Mesothelial cell of epicardium (in vitro differentiated cells): Measurements from ENCODE around the gene CFAP58. TPM values are rescaled to one million over a fixed set of nuclear protein-coding genes. Genes with fewer than 3 reads are reported as not detected.

ENCODE experiments used
- DNase-seq, 2 experiments: peaks; one replicate each; pipeline ENCODE4 v3.0.0; 2021; ENCODE audit warnings: low spot score in 2 of 2; ENCODE audit not compliant: unreplicated experiment in 2 of 2
- H3K27ac Mint-ChIP-seq: 2 replicates; pipeline ENCODE4 v1.8.0; 2021; ENCODE audit warnings: mixed read lengths
- H3K27me3 Mint-ChIP-seq: 2 replicates; pipeline ENCODE4 v1.8.0; 2021; ENCODE audit warnings: low read depth, mixed read lengths
- H3K36me3 Mint-ChIP-seq: 2 replicates; pipeline ENCODE4 v1.8.0; 2021; ENCODE audit warnings: mixed read lengths
- H3K4me1 Mint-ChIP-seq: 2 replicates; pipeline ENCODE4 v1.8.0; 2021; ENCODE audit warnings: mixed read lengths
- H3K4me3 Mint-ChIP-seq: 2 replicates; pipeline ENCODE4 v1.8.0; 2021; ENCODE audit warnings: mild to moderate bottlenecking, moderate library complexity, mixed read lengths
- H3K9me3 Mint-ChIP-seq: 2 replicates; pipeline ENCODE4 v1.8.0; 2021; ENCODE audit warnings: mixed read lengths
- total RNA-seq: library from RNA; stranded (reverse); gene quantifications from 3 replicates; pipeline ENCODE4 v1.2.1, GENCODE V29; 2021
- TF ChIP-seq, protein P1 (sequence below): fragments of 200-600 bp; sonication (generic); IDR thresholded peaks from one replicate; pipeline ENCODE4 v1.5.0; 2021; ENCODE audit warnings: antibody characterized with exemption; ENCODE audit not compliant: unreplicated experiment

Gene CFAP58
- total RNA-seq, 1 donor from 2014 or later = 0.58 TPM

DNA sequence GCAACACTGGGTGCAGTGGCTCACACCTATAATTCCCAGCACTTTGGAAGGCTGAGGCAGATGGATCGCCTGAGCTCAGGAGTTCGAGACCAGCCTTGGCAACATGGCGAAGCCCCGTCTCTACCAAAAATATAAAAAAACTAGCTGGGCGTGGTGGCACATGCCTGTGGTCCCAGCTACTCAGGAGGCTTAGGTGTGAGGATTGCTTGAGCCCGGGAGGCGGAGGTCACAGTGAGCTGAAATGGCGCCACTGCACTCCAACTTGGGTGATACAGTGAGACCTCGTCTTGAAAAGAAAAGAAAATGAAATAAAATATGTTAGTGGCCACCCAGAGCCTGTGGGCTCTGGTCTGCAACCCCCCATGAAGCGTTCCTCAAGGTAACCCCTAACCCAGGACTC lies 28.7 kb upstream of the CFAP58 start:
- Mint-ChIP-seq H3K27ac (peak overlapping the region; percentile 40), H3K27me3 (no peaks in the 10 kb centered on the region), H3K4me3 (no peak overlapping the region), H3K36me3 (peaks cover 3% of the 10 kb centered on the region), H3K4me1 (peaks cover 50% of the 10 kb centered on the region), H3K9me3 (no peaks in the 10 kb centered on the region)
- TF ChIP-seq, protein P1, sequence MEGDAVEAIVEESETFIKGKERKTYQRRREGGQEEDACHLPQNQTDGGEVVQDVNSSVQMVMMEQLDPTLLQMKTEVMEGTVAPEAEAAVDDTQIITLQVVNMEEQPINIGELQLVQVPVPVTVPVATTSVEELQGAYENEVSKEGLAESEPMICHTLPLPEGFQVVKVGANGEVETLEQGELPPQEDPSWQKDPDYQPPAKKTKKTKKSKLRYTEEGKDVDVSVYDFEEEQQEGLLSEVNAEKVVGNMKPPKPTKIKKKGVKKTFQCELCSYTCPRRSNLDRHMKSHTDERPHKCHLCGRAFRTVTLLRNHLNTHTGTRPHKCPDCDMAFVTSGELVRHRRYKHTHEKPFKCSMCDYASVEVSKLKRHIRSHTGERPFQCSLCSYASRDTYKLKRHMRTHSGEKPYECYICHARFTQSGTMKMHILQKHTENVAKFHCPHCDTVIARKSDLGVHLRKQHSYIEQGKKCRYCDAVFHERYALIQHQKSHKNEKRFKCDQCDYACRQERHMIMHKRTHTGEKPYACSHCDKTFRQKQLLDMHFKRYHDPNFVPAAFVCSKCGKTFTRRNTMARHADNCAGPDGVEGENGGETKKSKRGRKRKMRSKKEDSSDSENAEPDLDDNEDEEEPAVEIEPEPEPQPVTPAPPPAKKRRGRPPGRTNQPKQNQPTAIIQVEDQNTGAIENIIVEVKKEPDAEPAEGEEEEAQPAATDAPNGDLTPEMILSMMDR = no peak
- DNase-seq = no peak

DNA sequence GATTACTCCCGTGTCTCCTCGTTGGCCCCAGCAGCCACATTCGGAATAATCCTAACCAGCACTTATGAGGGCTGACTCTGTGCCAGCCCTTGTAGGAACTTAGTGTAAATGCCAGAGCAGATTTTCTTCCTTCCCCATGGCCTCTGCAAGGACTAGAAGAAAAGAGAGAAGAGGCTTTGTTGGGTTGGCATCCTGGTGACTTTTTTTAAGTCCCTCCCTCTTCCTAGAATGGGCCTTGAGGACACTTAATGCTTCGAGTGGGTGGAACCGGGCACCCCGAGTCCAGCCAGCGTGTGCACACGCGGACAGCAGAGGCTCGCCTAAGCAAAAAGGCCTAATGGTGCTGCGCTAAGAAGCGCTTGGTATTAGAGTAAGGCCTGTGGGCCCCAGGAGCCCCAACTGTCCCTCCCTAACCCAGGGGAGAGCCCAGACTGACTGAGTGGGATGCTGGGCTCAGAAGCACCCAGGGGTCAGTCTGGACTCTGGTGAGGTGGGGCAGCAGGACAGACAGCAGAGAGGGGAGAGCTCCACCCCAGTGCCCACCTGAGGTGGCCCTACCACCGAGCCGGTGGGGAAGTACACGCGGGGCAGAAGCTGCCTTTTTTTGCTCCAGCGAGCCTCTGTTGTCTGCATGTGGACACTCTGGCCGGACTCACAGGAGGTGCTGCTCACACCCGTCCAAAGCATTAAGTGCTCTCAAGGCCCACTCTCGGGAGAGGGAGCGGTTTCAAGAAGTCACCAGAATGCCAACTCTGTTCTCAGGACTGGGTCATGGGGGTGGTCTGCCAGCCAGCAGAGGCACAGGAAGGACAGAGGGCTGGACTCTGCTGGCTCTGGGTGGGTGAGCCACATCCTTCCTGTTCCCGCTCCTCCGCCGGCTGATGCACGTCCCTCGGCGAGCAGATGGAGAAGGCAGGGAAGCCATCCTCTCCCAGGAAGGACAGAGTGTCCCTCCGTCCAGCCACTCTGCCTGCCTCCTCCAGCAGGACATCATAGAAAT lies 27.9 kb upstream of the CFAP58 start:
- Mint-ChIP-seq H3K27ac (peak overlapping the region; percentile 43), H3K36me3 (peaks cover 3% of the 10 kb centered on the region), H3K27me3 (no peaks in the 10 kb centered on the region), H3K4me3 (no peak overlapping the region), H3K4me1 (peaks cover 54% of the 10 kb centered on the region), H3K9me3 (no peaks in the 10 kb centered on the region)
- TF ChIP-seq, protein P1 = no peak
- DNase-seq = no peak

DNA sequence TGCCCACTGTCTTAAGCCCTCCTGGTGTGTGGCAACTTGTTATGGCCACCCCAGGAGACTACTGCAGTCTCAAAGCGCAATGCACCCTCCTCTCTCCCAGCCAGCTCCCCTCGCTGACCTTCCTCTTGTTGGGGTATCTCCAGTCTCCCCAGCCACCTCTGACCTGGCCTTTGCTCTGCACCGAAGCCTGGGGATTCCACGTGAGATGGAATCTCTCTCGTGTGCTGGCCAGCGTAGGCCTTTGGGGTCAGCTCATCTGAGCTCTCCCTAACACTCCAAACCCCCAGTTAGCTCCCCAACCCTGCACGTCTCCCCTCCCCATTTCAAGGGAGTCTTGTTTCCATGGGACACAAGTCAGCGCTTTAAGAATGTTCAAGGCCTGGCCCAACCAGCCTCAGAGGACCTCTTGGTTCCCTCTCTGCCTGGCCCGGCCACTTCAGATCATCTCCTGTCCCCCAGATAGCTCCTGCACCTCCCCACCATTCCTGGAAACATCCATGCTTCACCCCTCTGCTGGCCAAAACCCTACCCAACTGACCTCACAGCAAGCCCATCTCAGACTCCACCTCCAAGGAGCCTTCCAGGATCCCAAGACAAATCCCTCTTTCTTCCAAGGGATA lies 26.5 kb upstream of the CFAP58 start:
- no peaks in the 10 kb centered on the region for H3K27me3 Mint-ChIP-seq
- H3K9me3 Mint-ChIP-seq = no peaks in the 10 kb centered on the region
- peaks cover 3% of the 10 kb centered on the region for H3K36me3 Mint-ChIP-seq
- TF ChIP-seq, protein P1 = no peak
- H3K4me3 Mint-ChIP-seq = peak overlapping the region; percentile 10
- DNase-seq = no peak
- H3K27ac Mint-ChIP-seq = no peak overlapping the region
- H3K4me1 Mint-ChIP-seq = peaks cover 60% of the 10 kb centered on the region

DNA sequence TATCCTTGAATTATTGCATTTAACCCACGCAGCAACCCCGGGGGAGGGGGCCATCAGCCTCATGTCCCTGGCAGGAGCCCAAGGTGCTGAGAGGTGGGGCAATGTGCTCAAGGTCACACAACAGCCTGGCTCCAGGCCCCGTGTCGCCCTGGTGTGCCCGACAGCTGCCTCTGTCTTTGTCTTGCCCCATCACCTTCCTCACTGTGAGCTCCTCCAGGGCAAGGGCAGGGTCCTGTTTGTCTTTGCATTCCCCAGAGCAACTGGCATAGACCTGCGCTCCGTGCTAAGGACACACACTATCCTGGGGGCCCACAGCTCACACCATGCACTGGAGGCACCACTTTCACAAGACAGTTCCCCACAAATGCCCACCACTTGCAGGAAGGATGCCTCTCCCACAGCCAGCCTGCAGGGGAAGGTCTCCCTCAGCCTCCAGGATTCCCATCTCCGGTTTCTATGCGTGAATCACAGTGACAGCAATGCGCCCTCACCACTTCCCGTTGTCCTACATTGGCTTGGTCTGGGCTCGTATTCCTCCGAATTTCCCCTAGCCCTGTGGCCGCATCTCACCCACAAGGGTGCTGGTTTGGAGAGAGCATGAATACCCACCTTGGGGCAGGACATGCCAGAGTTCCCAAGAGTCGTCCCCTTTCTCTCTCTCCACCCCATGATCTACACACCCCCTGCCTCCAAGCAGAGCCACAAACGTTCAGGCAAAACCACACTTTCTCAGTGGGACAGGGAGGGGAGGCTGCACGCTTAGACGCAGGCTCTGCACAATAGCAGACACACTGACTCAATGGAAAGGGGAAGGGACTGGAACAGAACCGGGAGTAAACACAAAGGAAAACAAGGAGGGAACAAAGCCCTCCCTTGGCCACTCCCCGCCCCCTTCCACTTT lies 25.6 kb upstream of the CFAP58 start:
- TF ChIP-seq, protein P1 = no peak
- DNase-seq = no peak
- peak overlapping the region; percentile 63 for H3K4me3 Mint-ChIP-seq
- H3K4me1 Mint-ChIP-seq = peaks cover 68% of the 10 kb centered on the region
- no peaks in the 10 kb centered on the region for H3K9me3 Mint-ChIP-seq
- no peaks in the 10 kb centered on the region for H3K27me3 Mint-ChIP-seq
- H3K36me3 Mint-ChIP-seq = peaks cover 3% of the 10 kb centered on the region
- H3K27ac Mint-ChIP-seq = peak overlapping the region; percentile 93

DNA sequence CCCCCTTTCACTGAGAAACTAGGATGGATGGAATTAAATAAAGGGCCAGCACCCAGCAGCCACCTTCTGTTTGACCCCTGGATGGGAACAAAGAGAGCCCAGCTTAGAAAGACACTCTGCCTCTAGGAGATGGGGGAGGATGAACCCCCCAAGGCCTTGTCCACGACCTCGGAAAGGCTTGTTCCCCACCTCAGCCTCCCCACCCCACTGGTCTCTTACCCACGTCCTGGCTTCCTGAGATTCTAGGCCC lies 25.1 kb upstream of the CFAP58 start:
- Mint-ChIP-seq H3K27me3 (no peaks in the 10 kb centered on the region), H3K27ac (peak overlapping the region; percentile 93), H3K36me3 (peaks cover 3% of the 10 kb centered on the region), H3K4me1 (peaks cover 73% of the 10 kb centered on the region), H3K4me3 (peak overlapping the region; percentile 63), H3K9me3 (no peaks in the 10 kb centered on the region)
- TF ChIP-seq, protein P1 = no peak
- no peak for DNase-seq
